ENCODE data around the gene FKBP1B. TPM values are rescaled to one million over a fixed set of nuclear protein-coding genes. Genes with fewer than 3 reads are reported as not detected.
"Not testable (repeated sequence)": the region's sequence is repeated elsewhere in the genome, so short reads cannot be mapped to it uniquely, and the experiment has no call there.

FKBP1B gene
- total RNA-seq, 1 donor from 2014 or later: 4.1 TPM

DNA sequence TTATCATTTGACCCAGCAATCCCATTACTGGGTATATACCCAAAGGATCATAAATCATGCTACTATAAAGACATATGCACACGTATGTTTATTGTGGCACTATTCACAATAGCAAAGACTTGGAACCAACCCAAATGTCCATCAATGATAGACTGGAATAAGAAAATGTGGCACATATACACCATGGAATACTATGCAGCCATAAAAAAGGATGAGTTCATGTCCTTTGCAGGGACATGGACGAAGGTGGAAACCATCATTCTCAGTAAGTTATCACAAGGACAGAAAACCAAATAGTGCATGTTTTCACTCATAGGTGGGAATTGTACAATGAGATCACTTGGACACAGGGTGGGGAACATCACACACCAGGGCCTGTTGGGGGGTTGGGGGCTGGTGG lies 51.2 kb downstream of the FKBP1B start:
- DNase-seq (ENCODE audit: low spot score): not testable (repeated sequence)

GRCh38 chr2:24101992-24102391 lies 52.5 kb downstream of the FKBP1B start:
- no peak for DNase-seq (ENCODE audit: low spot score)

GRCh38 chr2:24102677-24103076 lies 53.1 kb downstream of the FKBP1B start:
- no peak for DNase-seq (ENCODE audit: low spot score)

DNA sequence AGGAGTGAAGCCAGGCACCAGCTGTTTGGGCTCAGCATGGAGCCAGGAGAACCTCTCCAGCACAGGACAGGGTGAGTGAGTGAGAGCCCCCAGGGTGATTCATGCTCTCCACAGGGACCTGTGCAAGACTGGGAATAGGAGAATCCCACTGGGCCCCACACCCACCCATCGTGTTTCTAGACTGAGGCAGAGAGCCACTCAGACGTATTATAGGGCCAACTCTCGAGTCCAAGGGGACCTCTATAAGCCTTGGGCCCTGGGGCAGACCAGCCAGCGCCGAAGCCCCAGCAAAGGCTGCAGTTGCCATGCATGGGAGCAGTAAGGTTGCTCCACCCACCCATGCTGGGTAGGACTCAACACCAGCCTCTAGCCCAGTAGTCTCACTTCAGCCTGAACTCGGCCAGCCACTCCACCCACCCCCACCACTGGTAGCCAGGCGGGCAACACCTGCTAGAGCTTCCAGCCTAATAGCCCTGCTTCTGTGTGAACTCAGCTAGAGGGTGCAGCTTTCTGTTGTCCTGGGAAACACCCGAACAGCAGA lies 54.6 kb downstream of the FKBP1B start:
- no peak for DNase-seq (ENCODE audit: low spot score)

DNA sequence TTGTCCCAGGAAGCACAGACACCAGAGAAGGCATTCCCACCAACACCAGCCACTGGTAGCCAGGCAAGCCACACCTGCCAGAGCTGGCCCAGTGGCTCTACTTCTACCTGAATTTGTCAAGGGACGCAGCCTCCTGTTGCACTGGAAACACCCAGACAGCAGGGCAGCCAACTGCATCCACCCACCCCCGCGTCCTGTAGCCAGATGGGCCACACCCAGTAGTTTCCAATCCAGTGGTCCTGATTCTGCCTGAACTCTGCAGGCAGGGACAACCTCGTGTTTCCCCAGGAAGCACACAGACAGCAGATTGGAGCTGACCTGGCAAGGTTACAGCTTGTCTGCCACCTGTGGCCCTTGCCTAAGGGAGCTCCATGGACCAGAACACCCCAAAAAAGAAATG lies 55.4 kb downstream of the FKBP1B start:
- DNase-seq (ENCODE audit: low spot score): no peak

DNA sequence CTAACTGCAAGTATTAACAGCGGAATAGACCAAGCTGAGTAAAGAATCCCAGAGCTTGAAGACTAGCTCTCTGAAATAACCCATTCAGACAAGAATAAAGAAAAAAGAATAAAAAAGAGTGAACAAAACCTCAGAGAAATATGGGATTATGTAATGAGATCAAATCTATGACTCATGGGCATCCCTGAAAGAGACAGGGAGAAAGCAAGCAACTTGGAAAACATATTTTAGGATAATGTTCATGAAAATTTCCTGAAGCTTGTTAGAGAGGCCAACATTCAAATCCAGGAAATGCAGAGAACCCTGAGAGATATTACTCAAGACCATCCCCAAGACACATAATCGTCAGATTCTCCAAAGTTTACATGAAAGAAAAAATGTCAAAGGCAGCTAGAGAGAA lies 56.3 kb downstream of the FKBP1B start:
- DNase-seq (ENCODE audit: low spot score): no peak

DNA sequence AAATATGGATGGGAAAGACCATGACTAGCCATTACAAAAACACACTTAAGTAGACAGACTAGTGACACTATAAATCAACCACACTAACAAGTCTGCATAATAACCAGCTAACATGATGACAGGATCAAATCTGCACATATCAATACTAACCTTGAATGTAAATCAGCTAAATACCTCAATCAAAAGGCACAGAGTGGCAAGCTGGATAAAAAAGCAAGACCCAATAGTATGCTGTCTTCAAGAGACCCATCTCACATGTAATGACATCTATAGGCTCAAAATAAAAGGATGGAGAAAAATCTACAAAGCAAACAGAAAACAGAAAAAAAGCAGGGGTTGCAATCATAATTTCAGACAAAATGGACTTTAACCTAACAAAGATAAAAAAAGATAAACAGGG lies 57.2 kb downstream of the FKBP1B start:
- DNase-seq (ENCODE audit: low spot score): no peak

DNA sequence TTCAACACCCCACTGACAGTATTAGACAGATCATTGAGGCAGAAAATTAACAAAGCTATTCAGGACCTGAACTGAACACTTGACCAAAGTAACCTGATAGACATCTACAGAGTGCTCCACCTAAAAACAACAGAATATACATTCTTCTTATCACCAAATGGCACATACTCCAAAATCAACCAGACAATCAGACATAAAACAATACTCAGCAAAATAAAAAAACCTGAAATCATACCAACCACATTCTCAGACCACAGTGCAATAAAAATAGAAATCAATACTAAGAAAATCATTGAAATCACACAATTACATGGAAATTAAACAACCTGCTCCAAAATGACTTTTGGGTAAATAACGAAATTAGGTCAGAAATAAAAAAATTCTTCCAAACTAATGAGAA lies 57.8 kb downstream of the FKBP1B start:
- DNase-seq (ENCODE audit: low spot score): no peak

- DNase-seq (ENCODE audit: low spot score): not testable (repeated sequence)
Measured at GRCh38 chr2:24109431-24109830, 59.9 kb downstream of the FKBP1B start.

- no peak for DNase-seq (ENCODE audit: low spot score)
Measured at GRCh38 chr2:24110660-24111303, 61.2 kb downstream of the FKBP1B start.

DNA sequence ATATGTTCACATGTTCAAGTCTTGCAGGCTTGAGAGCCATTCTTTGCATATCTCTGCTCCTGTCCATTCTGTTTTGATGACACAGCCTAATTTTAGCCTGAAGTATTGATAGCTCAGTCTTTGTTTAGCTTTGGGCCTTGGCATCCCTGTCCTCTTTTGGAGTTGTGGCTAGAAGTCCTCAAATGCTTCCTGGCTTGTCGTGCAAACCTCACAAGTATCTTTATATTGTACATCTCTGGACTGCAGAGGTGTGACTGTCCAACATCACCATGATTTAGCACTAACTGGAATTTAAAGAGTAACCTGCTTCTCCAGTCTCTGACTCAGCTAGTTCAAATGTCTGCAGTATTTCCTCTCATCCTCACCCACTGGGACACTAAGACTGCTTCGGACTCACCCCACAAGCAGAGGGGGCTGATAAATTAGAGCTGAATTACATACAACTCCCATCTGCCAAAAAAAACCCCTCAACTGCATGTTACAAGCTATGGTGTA lies 61.9 kb downstream of the FKBP1B start:
- DNase-seq (ENCODE audit: low spot score): no peak

Other genes starting within 250 kb of the FKBP1B start
- 48.4 TPM for gene ATAD2B, start 122.6 kb upstream of the FKBP1B start, total RNA-seq
- gene UBXN2A, start 109.3 kb upstream of the FKBP1B start, total RNA-seq: 17.0 TPM
- 1.8 TPM for gene MFSD2B, start 39.7 kb upstream of the FKBP1B start, total RNA-seq
- 13.6 TPM for gene WDCP, start 2.4 kb upstream of the FKBP1B start, total RNA-seq
- 70.5 TPM for gene SF3B6, start 26.6 kb downstream of the FKBP1B start, total RNA-seq
- gene TP53I3, start 35.1 kb downstream of the FKBP1B start, total RNA-seq: 30.5 TPM
- gene PFN4, start 73.6 kb downstream of the FKBP1B start, total RNA-seq: 1.2 TPM
- 47.8 TPM for gene FAM228B, start 73.7 kb downstream of the FKBP1B start, total RNA-seq
- 1.2 TPM for gene FAM228A, start 125.3 kb downstream of the FKBP1B start, total RNA-seq

Data from ureter (tissue), 1 donor.